Esophagus (tissue), 2 donors: Measurements from ENCODE around the gene ZNF76. TPM values are rescaled to one million over a fixed set of nuclear protein-coding genes. Genes with fewer than 3 reads are reported as not detected.
"Not testable (repeated sequence)": the region's sequence is repeated elsewhere in the genome, so short reads cannot be mapped to it uniquely, and the experiment has no call there.

ENCODE experiments used
- H3K27ac ChIP-seq, 2 donors: one replicate each; pipeline ENCODE4 v1.5.1; 2013; ENCODE audit warnings: low read depth in 2 of 2, mild to moderate bottlenecking in 2 of 2, inconsistent platforms in 1 of 2, low read length in 1 of 2, moderate library complexity in 1 of 2
- H3K27me3 ChIP-seq, 2 donors: one replicate each; pipeline ENCODE4 v1.6.1; 2013; ENCODE audit warnings: low read length in 2 of 2, control low read depth in 1 of 2, mild to moderate bottlenecking in 1 of 2; ENCODE audit not compliant: insufficient read depth in 2 of 2, control insufficient read depth in 1 of 2
- H3K36me3 ChIP-seq, 2 donors: one replicate each; pipeline ENCODE4 v1.6.1; 2013; ENCODE audit warnings: low read length in 1 of 2; ENCODE audit not compliant: control insufficient read depth in 2 of 2, insufficient read depth in 2 of 2
- H3K4me1 ChIP-seq, 2 donors: one replicate each; pipeline ENCODE4 v1.6.1; 2013; ENCODE audit warnings: low read length in 1 of 2; ENCODE audit not compliant: control insufficient read depth in 2 of 2, insufficient read depth in 2 of 2
- H3K4me3 ChIP-seq, 2 donors: one replicate each; pipeline ENCODE4 v1.5.1; 2013; ENCODE audit warnings: low read length in 2 of 2, mild to moderate bottlenecking in 2 of 2, low read depth in 1 of 2, moderate library complexity in 1 of 2
- H3K9me3 ChIP-seq, 2 donors: one replicate each; pipeline ENCODE4 v1.6.1; 2013; ENCODE audit warnings: mild to moderate bottlenecking in 2 of 2, low read depth in 1 of 2, low read length in 1 of 2, moderate library complexity in 1 of 2; ENCODE audit not compliant: control insufficient read depth in 2 of 2, insufficient read depth in 1 of 2
- WGBS, 2 donors: extraction: QIAGEN DNeasy Blood & Tissue Kit; methylation state at CpG; one replicate each; pipeline ENCODE4 v1.1.7; 2013; 5-methylcytosine and 5-hydroxymethylcytosine counted together
- polyA plus RNA-seq, 2 donors: library from polyadenylated mRNA; stranded (reverse); fragments of 200-250 nt; gene quantifications; one replicate each; pipeline ENCODE4 v1.2.3, GENCODE V29; 2013
- donor health status: healthy with polysubstance abuse.
- donor health status: Bipolar disorder and iron deficiency.

ZNF76 gene
- polyA plus RNA-seq, 2 donors, result 15.3 to 26.9 TPM

DNA sequence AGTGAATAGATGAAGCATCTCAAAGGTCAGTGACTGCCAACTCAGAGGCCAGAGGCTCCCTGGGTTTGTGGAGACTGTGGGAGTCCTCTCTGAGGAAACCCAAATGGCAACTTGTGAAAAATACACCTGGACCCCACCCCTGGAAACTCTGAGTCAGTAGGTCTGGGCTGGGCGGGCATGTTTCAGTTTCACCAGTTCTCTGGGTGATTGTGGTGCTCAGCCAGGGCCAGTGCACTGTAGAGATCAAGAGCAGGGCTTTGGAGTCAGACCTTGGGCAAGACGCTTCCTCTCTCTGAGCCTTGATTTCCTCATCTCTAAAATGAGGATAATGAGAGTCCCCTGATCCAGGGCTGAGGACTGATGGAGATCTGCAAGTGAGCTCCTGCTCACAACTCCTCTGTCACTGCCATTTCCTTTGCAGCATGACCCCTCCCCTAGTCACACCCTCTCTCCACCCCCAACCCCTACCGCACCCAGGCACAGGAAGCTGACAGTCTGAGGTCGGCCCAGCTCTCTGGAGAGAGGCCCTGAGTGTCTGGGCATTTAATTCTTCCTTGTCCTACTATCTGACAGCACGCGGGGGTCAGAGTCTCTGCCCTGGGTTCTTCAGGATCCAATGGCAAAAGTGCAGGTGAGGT is 43.2 kb downstream of the ZNF76 start:
- 32 to 33% methylated on average over 6 of the region's 6 CpGs for WGBS, 2 donors
- Histone ChIP-seq H3K27ac (peak overlapping the region; percentile 86 to 95), H3K27me3 (no peaks in the 10 kb centered on the region), H3K4me3 (peak overlapping the region; percentile 27 to 32), H3K4me1 (peaks cover 8 to 9% of the 10 kb centered on the region in 2 donors), H3K9me3 (no peaks in the 10 kb centered on the region), H3K36me3 (no peaks in the 10 kb centered on the region)

- Histone ChIP-seq H3K36me3 (no peaks in the 10 kb centered on the region), H3K9me3 (no peaks in the 10 kb centered on the region), H3K4me1 (peaks cover 6 to 8% of the 10 kb centered on the region in 2 donors), H3K27ac (peak overlapping the region in 1 of 2 donors; percentile 28), H3K27me3 (no peaks in the 10 kb centered on the region), H3K4me3 (no peak overlapping the region)
- 61 to 80% methylated on average over 1 of the region's 1 CpG for WGBS, 2 donors
These were observed 44.8 kb downstream of the ZNF76 start for GRCh38 chr6:35304299-35304698.

- Histone ChIP-seq H3K36me3 (no peaks in the 10 kb centered on the region), H3K4me3 (no peak overlapping the region), H3K9me3 (no peaks in the 10 kb centered on the region), H3K4me1 (peaks cover 6 to 8% of the 10 kb centered on the region in 2 donors), H3K27ac (no peak overlapping the region), H3K27me3 (no peaks in the 10 kb centered on the region)
- WGBS, 2 donors, result 84 to 87% methylated on average over 8 of the region's 8 CpGs
These were observed 45.6 kb downstream of the ZNF76 start for GRCh38 chr6:35305117-35305516.

DNA sequence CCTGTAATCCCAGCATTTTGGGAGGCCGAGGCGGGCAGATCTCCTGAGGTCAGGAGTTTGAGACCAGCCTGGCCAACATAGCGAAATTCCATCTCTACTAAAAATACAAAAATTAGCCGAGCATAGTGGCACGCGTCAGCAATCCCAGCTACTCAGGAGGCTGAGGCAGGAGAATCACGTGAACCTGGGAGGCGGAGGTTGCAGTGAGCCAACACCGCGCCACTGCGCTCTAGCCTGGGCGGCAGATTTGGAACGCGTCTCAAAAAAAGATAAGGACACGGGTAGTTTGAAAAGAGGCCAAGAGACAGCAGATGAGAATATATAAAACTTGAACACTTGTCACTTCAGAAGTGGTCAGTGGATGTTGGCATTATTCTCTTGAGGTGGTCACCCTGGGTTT is 47.6 kb downstream of the ZNF76 start:
- WGBS, 2 donors, result 93 to 95% methylated on average over 15 of the region's 15 CpGs
- H3K4me3 ChIP-seq, H3K9me3 ChIP-seq, H3K27me3 ChIP-seq, H3K4me1 ChIP-seq, H3K27ac ChIP-seq, H3K36me3 ChIP-seq: not testable (repeated sequence)

DNA sequence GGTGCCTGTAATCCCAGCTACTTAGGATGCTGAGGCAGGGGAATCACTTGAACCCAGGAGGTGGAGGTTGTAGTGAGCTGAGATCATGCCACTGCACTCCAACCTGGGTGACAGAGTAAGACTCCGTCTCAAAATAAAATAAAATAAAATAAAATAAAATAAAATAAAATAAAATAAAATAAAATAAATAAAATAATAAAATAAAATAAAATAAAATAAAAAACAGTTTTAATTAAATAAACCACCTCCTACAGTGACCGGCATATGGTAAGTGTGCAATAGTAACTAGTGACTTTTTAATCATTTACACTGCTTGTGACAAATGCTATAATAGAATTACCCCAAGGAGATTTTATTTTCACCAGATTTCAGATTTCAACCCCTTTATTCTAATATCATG is 49.0 kb downstream of the ZNF76 start:
- not testable (repeated sequence) for H3K9me3 ChIP-seq, H3K27me3 ChIP-seq, H3K4me3 ChIP-seq, H3K36me3 ChIP-seq, H3K4me1 ChIP-seq, H3K27ac ChIP-seq
- WGBS, 2 donors, result 96 to 100% methylated on average over 2 of the region's 2 CpGs

DNA sequence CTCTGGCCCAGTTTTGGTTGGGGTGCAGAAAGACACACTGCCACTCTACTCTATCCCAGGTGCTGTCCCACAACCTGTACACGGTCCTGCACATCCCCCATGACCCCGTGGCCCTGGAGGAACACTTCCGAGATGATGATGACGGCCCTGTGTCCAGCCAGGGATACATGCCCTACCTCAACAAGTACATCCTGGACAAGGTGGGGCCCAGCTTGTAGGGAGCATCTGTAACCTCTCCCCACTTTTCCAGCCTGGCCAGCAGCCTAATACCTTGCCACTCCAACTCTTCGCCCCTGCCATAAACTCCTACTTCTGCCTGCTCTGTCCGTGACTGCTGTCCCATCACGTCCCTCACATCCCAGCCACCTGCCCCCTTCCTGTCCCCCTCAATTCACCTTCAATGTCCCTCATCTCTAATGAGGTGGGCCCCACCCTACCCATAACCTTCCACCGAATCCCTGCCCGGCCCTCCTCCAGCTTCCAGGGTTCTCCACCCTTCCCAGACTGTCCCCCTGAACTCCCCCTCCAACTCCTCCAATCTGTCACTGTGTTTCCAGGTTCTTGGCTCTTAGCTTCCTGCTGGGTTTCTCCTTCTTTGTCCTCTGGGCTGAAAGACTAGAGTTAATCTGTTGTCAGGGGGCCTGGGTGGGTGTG is 50.2 kb downstream of the ZNF76 start:
- Histone ChIP-seq H3K36me3 (peaks cover 0 to 4% of the 10 kb centered on the region in 2 donors), H3K4me1 (no peaks in the 10 kb centered on the region), H3K27me3 (no peaks in the 10 kb centered on the region), H3K9me3 (no peaks in the 10 kb centered on the region), H3K27ac (no peak overlapping the region), H3K4me3 (no peak overlapping the region)
- 91 to 94% methylated on average over 9 of the region's 9 CpGs for WGBS, 2 donors

DNA sequence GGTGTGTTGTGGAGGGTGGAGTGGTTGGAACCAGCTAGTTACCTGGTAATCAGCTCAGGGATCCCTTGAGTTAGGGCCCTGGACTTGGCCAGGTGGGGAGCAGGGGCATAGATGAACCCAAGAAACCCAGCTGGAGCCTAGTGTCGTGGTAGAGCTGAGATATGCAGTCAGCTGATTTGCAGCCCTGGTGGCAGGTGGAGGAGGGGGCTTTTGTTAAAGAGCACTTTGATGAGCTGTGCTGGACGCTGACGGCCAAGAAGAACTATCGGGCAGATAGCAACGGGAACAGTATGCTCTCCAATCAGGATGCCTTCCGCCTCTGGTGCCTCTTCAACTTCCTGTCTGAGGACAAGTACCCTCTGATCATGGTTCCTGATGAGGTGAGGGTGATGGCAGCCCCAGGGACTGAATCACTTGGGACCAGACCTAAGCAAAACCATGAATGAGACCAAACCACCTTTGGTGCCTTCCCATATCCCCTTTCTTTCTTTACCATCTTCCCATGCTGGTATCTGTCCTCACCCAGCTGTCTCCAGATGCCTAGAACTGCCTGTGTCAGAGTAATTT is 50.8 kb downstream of the ZNF76 start:
- Histone ChIP-seq H3K4me1 (no peaks in the 10 kb centered on the region), H3K9me3 (no peaks in the 10 kb centered on the region), H3K36me3 (peaks cover 0 to 4% of the 10 kb centered on the region in 2 donors), H3K27me3 (no peaks in the 10 kb centered on the region), H3K27ac (peak overlapping the region in 1 of 2 donors; percentile 6), H3K4me3 (no peak overlapping the region)
- WGBS, 2 donors, result 78 to 82% methylated on average over 6 of the region's 6 CpGs

DNA sequence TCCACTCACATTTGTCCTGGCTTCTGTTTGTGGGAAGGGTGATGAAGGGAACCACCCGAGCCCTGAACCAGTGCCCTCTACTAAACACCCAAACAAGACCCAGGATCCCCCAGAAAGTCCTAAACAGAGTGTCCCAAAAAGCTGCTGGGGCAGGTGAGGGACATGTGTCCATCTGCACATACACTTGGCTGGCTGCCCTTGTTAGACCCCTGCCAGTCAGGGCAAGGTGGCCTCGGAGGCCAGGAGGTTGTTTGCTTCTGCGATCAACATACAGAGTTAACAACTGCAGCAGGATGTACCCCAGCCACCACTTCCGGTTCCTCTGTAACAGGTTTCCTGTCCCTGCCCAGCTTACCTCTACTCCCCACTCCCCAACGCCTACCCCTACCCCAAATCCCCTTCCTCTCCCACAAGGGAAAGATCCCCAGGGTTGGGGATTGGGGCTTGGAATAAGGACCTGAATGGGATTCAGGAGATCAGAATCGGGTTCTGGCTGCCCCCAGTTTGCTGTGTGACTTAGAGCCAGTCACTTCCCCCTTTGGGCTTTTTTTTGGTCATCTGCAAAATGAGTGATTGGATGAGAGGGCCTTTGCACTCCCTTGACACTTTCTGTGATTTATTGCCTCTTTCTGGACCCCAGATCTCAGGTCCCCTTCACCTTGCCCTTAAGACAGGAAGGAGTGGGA is 52.0 kb downstream of the ZNF76 start:
- peak overlapping the region; percentile 48 to 63 for H3K27ac ChIP-seq
- H3K36me3 ChIP-seq, result peaks cover 0 to 4% of the 10 kb centered on the region in 2 donors
- WGBS, 2 donors, result 64 to 70% methylated on average over 6 of the region's 6 CpGs
- H3K4me3 ChIP-seq, result no peak overlapping the region
- H3K9me3 ChIP-seq, result no peaks in the 10 kb centered on the region
- no peaks in the 10 kb centered on the region for H3K27me3 ChIP-seq
- no peaks in the 10 kb centered on the region for H3K4me1 ChIP-seq

GRCh38 chr6:35312076-35312800 is 52.7 kb downstream of the ZNF76 start:
- Histone ChIP-seq H3K9me3 (no peaks in the 10 kb centered on the region), H3K36me3 (peaks cover 0 to 4% of the 10 kb centered on the region in 2 donors), H3K4me1 (no peaks in the 10 kb centered on the region), H3K27me3 (no peaks in the 10 kb centered on the region), H3K27ac (peak overlapping the region in 1 of 2 donors; percentile 48), H3K4me3 (no peak overlapping the region)
- WGBS, 2 donors, result 90 to 92% methylated on average over 19 of the region's 19 CpGs
